GM12878 (cell line): ENCODE measurements around the gene CDHR5. TPM values are rescaled to one million over a fixed set of nuclear protein-coding genes. Genes with fewer than 3 reads are reported as not detected.

ENCODE experiments used
- ATAC-seq: fragments of 200-7000 bp; cut with Tn5 transposase; 3 replicates; pipeline ENCODE4 v1.9.1; 2020; ENCODE audit warnings: mild to moderate bottlenecking, moderate library complexity
- BruUV-seq: library from RNA; stranded (reverse); fragments of 400-500 nt; replicated peaks from 2 replicates; lab custom pipeline; 2021; lab: Mats Ljungman, UMichigan
- CTCF ChIA-PET: fragments of 300-600 bp; sonication (Branson Sonifier 250); formaldehyde crosslinking; extraction: SDS; loops from one replicate; lab custom pipeline; 2021; ENCODE audit warnings: inconsistent platforms; lab: Yijun Ruan, JAX
- POLR2A ChIA-PET: fragments of 350-600 bp; formaldehyde crosslinking; extraction: SDS; loops from one replicate; lab custom pipeline; 2021; ENCODE audit warnings: inconsistent platforms; lab: Charles Lee
- RAD21 ChIA-PET: fragments of 300-600 bp; sonication (Branson Sonifier 250); formaldehyde crosslinking; loops from one replicate; lab custom pipeline; 2023; ENCODE audit warnings: antibody characterized with exemption; ENCODE audit not compliant: unreplicated experiment; lab: Charles Lee
- SMC1A ChIA-PET: fragments of 300-600 bp; sonication (Branson Sonifier 250); formaldehyde crosslinking; loops from one replicate; lab custom pipeline; 2023; ENCODE audit not compliant: unreplicated experiment, uncharacterized antibody; lab: Charles Lee
- DNase-seq: peaks from one replicate; pipeline ENCODE4 v3.0.0-alpha.2; 2011; ENCODE audit warnings: low read depth, low spot score
- FAIRE-seq: peaks from 3 replicates; lab custom pipeline; 2011; peaks lifted over from hg19 to GRCh38; lab: Jason Lieb, UNC
- H2AFZ ChIP-seq: 2 replicates; pipeline ENCODE4 v1.6.0; 2011; ENCODE audit warnings: low read depth, low read length, control low read depth; ENCODE audit not compliant: control insufficient read depth
- H3K27ac ChIP-seq: 2 replicates; pipeline ENCODE4 v1.5.1; 2011; ENCODE audit warnings: control low read depth; ENCODE audit not compliant: control insufficient read depth, insufficient read depth
- H3K27me3 ChIP-seq, 2 experiments: replicated peaks in 1 of 2; 2 replicates each; pipeline versions ENCODE4 v1.6.0 to v1.6.1; 2011; ENCODE audit warnings: low read length in 1 of 2; ENCODE audit not compliant: control insufficient read depth in 2 of 2, insufficient read depth in 2 of 2
- H3K36me3 ChIP-seq, 2 experiments: 2 replicates each; pipeline ENCODE4 v1.5.1; 2011; ENCODE audit warnings: low read length in 1 of 2; ENCODE audit not compliant: control insufficient read depth in 2 of 2, insufficient read depth in 2 of 2
- H3K4me1 ChIP-seq: 2 replicates; pipeline ENCODE4 v1.6.1; 2011; ENCODE audit warnings: mild to moderate bottlenecking, low read length, moderate library complexity, mixed read lengths; ENCODE audit not compliant: control insufficient read depth, insufficient read depth
- H3K4me2 ChIP-seq: 2 replicates; pipeline ENCODE4 v1.6.0; 2011; ENCODE audit warnings: control low read depth; ENCODE audit not compliant: control insufficient read depth, insufficient read depth
- H3K4me3 ChIP-seq: fragments of 200-600 bp; sonication (generic); 2 replicates; pipeline ENCODE4 v1.5.1; 2016
- H3K79me2 ChIP-seq: 2 replicates; pipeline ENCODE4 v1.6.0; 2011; ENCODE audit warnings: low read length; ENCODE audit not compliant: control insufficient read depth, insufficient read depth
- H3K9ac ChIP-seq: 2 replicates; pipeline ENCODE4 v1.8.0; 2011; ENCODE audit warnings: low read length, control low read depth, mixed read lengths; ENCODE audit not compliant: control insufficient read depth, insufficient read depth
- H3K9me3 ChIP-seq: replicated peaks from 3 replicates; pipeline ENCODE4 v1.5.1; 2011; ENCODE audit warnings: mild to moderate bottlenecking, low read length; ENCODE audit not compliant: control insufficient read depth, insufficient read depth
- H4K20me1 ChIP-seq: 2 replicates; pipeline ENCODE4 v1.6.0; 2011; ENCODE audit not compliant: control insufficient read depth, insufficient read depth
- CBX5 ChIP-seq: sonication (generic); IDR thresholded peaks from 2 replicates; pipeline ENCODE4 v1.6.1; 2016; ENCODE audit warnings: low read depth, moderate library complexity, mild to moderate bottlenecking, inconsistent platforms
- CREM ChIP-seq: IDR thresholded peaks from 2 replicates; pipeline ENCODE4 v1.6.1; 2014; ENCODE audit warnings: antibody characterized with exemption, low read depth
- E2F4 ChIP-seq: IDR thresholded peaks from 2 replicates; pipeline ENCODE4 v1.6.1; 2012; ENCODE audit warnings: low read depth, low read length, improper control_type of control experiment
- ELK1 ChIP-seq: IDR thresholded peaks from 2 replicates; pipeline ENCODE4 v1.6.1; 2012; ENCODE audit warnings: low read depth, low read length, improper control_type of control experiment
- ETV6 ChIP-seq, 2 experiments: fragments of 450-650 bp in 1 of 2; IDR thresholded peaks in 1 of 2; conservative IDR thresholded peaks in 1 of 2; 2 replicates each; pipeline ENCODE4 v1.6.1; 2014; ENCODE audit warnings: antibody characterized with exemption in 1 of 2, borderline replicate concordance in 1 of 2, low read depth in 1 of 2, mild to moderate bottlenecking in 1 of 2, moderate library complexity in 1 of 2
- GABPA ChIP-seq: IDR thresholded peaks from 2 replicates; pipeline ENCODE4 v1.6.1; 2014; ENCODE audit warnings: antibody characterized with exemption, low read depth, mild to moderate bottlenecking, inconsistent platforms
- IKZF1 ChIP-seq: fragments of 450-650 bp; conservative IDR thresholded peaks from 2 replicates; pipeline ENCODE4 v1.6.1; 2017; ENCODE audit warnings: antibody characterized with exemption, mild to moderate bottlenecking
- KLF5 ChIP-seq: fragments of 450-650 bp; IDR thresholded peaks from 2 replicates; pipeline ENCODE4 v1.6.1; 2014; ENCODE audit warnings: mild to moderate bottlenecking; ENCODE audit not compliant: partially characterized antibody
- MYB ChIP-seq: fragments of 150-350 bp; IDR thresholded peaks from 2 replicates; pipeline ENCODE4 v1.6.1; 2014; ENCODE audit warnings: mild to moderate bottlenecking, low read depth, low read length, borderline replicate concordance
- PML ChIP-seq: IDR thresholded peaks from 2 replicates; pipeline ENCODE4 v1.6.1; 2012; ENCODE audit warnings: low read length, inconsistent platforms
- POU2F2 ChIP-seq: IDR thresholded peaks from 3 replicates; pipeline ENCODE4 v1.6.1; 2011; ENCODE audit warnings: low read depth, mild to moderate bottlenecking, low read length, borderline replicate concordance
- PRDM15 ChIP-seq: fragments of 450-650 bp; formaldehyde crosslinking; IDR thresholded peaks from 2 replicates; pipeline ENCODE4 v1.4.0; 2020; ENCODE audit warnings: mild to moderate bottlenecking, moderate library complexity
- ZBED1 ChIP-seq: IDR thresholded peaks from 2 replicates; pipeline ENCODE4 v1.6.1; 2016; ENCODE audit warnings: borderline replicate concordance
- WGBS: methylation state at CpG from one replicate; pipeline ENCODE4 v1.1.6; 2016; ENCODE audit warnings: low lambda C conversion rate; ENCODE audit not compliant: insufficient replicate concordance, insufficient coverage; ENCODE audit errors: missing lambda C conversion rate; 5-methylcytosine and 5-hydroxymethylcytosine counted together
- in situ Hi-C: fragments of 300-500 bp; cut with MboI; formaldehyde crosslinking; loops from 9 replicates; pipeline ENCODE4 v1.14.3; 2018; ENCODE audit warnings: mixed read lengths
- intact Hi-C: fragments of 100-400 bp; cut with micrococcal nuclease; formaldehyde crosslinking; loops from one replicate; pipeline ENCODE4 v1.14.2; 2022; ENCODE audit not compliant: unreplicated experiment
- polyA plus RNA-seq, 11 experiments: library from polyadenylated mRNA; depleted of rRNA in 4 of 11; unstranded in 6 of 11; stranded (reverse) in 5 of 11; fragments of >200 nt; fragmentation: Nextera tagmentation in 4 of 11; fragmentation: Illumina TruSeq in 1 of 11; extraction: Ambion mirVana in 4 of 11; extraction: Trizol in 1 of 11; gene quantifications; 1 replicate in 1 of 11; 2 replicates in 10 of 11; pipeline versions ENCODE4 v1.2.1 to v1.2.3, GENCODE V29; 2011 to 2016; ENCODE audit warnings: inconsistent platforms in 2 of 11, missing spikeins in 2 of 11, low read depth in 1 of 11
- total RNA-seq, 4 experiments: library from RNA; depleted of rRNA in 3 of 4; stranded (reverse); fragments of >200 nt in 3 of 4; fragmentation: Illumina TruSeq in 1 of 4; extraction: Trizol in 1 of 4; gene quantifications; 2 replicates each; pipeline versions ENCODE4 v1.2.1 to v1.2.3, GENCODE V29; 2013 to 2021
- TF ChIP-seq, protein P1 (sequence below): fragments of 450-650 bp; IDR thresholded peaks from 2 replicates; pipeline ENCODE4 v1.6.1; 2017; ENCODE audit warnings: borderline replicate concordance

CDHR5 gene
- total and polyA plus RNA-seq, 10 of the 15 experiments (the other 5 are each of a cell fraction or from before 2014, with no cell fraction given), result 0.06 TPM; not detected in 9

DNA sequence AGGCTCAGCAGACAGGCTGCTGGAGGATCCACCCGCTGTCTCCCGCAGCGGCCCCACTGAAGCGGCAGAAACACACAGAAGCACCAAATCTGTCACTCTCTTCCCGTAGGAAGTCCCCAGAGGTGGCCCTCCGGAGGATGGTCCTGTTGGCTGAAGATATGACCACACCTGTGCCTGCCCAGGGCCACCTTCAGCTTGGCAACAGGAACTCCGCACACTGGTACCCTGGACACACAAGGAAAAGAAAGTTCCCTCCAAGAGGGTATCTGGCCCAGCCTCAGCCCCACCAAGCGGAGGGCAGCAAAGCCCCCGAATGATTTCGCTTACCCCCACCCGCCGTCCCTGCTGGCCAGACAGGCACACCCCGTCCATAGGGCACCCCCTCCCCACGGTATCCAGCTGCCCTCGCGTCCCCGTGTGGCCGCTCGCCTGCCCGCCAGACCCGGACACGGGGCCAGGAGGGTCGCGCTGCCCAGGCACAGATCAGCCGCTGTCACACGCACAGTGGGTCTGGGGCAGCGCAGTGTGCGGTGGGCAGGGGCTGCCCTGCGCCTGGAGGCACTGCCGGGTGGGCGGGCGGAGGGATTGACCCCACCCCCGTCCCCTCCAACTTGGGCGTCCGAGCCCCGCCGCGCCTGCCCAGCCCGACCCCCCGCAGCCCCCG lies 57.0 kb downstream of the CDHR5 start (continued):
- TF ChIP-seq CBX5 (no peak), PRDM15 (CRISPR knock-in tag) (no peak), E2F4 (no peak), POU2F2 (no peak)

- H3K4me2 ChIP-seq, result peak overlapping the region; percentile 86
- H4K20me1 ChIP-seq, result no peaks in the 10 kb centered on the region
- H2AFZ ChIP-seq, result no peak overlapping the region
- POLR2A ChIA-PET, result no interaction called here
- no peak for DNase-seq
- H3K36me3 ChIP-seq, result peaks cover 0 to 4% of the 10 kb centered on the region in 2 experiments; a peak in 2 of 4 replicates
- in situ Hi-C loops, result no loop called here
- H3K4me3 ChIP-seq, result peak overlapping the region; percentile 97
- SMC1A ChIA-PET, result no interaction called here
- FAIRE-seq, result no peak
- 93% methylated on average over 18 of the region's 18 CpGs for WGBS
- H3K4me1 ChIP-seq, result peaks cover 13% of the 10 kb centered on the region
- BruUV-seq, result TSS peak; percentile 85
- H3K9me3 ChIP-seq, result no peaks in the 10 kb centered on the region
- CTCF ChIA-PET, result interaction anchor here (2.3 kb wide), 1 partner anchor 155 kb away, joined by 8 read pairs; no protein-coding TSS in a partner anchor
- intact Hi-C loops, result no loop called here
- ATAC-seq, result no peak
- H3K9ac ChIP-seq, result peak overlapping the region; percentile 73
- peak overlapping the region; percentile 44 for H3K27ac ChIP-seq
- peaks cover 27% of the 10 kb centered on the region for H3K79me2 ChIP-seq
- RAD21 ChIA-PET, result no interaction called here
- no peaks in the 10 kb centered on the region for H3K27me3 ChIP-seq
- TF ChIP-seq MYB (no peak), IKZF1 (no peak), ELK1 (no peak), GABPA (no peak), ETV6 (conservative IDR thresholded peaks at IDR 0.05 in 1 of 2, IDR thresholded peaks at IDR 0.05 in 1 of 2; ENCODE audit: borderline replicate concordance in 1 of 2, low read depth in 1 of 2) (no peak), ZBED1 (no peak), KLF5 (no peak), PML (no peak), CREM (no peak)
- TF ChIP-seq, protein P1, sequence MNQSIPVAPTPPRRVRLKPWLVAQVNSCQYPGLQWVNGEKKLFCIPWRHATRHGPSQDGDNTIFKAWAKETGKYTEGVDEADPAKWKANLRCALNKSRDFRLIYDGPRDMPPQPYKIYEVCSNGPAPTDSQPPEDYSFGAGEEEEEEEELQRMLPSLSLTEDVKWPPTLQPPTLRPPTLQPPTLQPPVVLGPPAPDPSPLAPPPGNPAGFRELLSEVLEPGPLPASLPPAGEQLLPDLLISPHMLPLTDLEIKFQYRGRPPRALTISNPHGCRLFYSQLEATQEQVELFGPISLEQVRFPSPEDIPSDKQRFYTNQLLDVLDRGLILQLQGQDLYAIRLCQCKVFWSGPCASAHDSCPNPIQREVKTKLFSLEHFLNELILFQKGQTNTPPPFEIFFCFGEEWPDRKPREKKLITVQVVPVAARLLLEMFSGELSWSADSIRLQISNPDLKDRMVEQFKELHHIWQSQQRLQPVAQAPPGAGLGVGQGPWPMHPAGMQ, result no peak
Observed at GRCh38 chr11:567011-567628, 57.6 kb downstream of the CDHR5 start.
